Measurements from ENCODE around the gene MCMBP.

DNA sequence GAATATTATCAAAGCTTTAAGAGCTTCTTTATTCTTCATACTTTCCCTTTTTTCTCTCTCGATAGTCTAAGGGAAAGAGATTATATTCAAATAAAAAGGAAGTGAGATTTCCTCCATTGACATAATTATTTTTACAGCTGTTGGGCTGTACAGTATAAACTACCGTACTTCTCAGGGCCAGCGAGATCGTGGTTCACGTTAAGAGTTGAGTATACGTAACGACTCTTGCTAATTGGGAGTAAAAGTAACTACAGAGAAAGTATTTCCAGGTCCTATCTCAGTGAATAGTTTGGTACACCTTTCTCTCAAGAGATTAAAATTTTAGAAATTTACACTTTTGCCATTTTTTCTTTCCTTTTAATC is 89.0 kb downstream of the MCMBP start:
- TF ChIP-seq, protein P1, sequence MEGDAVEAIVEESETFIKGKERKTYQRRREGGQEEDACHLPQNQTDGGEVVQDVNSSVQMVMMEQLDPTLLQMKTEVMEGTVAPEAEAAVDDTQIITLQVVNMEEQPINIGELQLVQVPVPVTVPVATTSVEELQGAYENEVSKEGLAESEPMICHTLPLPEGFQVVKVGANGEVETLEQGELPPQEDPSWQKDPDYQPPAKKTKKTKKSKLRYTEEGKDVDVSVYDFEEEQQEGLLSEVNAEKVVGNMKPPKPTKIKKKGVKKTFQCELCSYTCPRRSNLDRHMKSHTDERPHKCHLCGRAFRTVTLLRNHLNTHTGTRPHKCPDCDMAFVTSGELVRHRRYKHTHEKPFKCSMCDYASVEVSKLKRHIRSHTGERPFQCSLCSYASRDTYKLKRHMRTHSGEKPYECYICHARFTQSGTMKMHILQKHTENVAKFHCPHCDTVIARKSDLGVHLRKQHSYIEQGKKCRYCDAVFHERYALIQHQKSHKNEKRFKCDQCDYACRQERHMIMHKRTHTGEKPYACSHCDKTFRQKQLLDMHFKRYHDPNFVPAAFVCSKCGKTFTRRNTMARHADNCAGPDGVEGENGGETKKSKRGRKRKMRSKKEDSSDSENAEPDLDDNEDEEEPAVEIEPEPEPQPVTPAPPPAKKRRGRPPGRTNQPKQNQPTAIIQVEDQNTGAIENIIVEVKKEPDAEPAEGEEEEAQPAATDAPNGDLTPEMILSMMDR (IDR thresholded peaks at IDR 0.05): no peak
- TF ChIP-seq POLR2A (IDR thresholded peaks at IDR 0.05): no peak
